GM19395 (cell line): Measurements from ENCODE around the gene RBM20.

Experiments used
- ATAC-seq: cut with Tn5 transposase; IDR thresholded peaks from one replicate; pipeline ENCODE4 v1.9.1; 2021; ENCODE audit warnings: mild to moderate bottlenecking, moderate library complexity; ENCODE audit not compliant: unreplicated experiment

RBM20 gene

DNA sequence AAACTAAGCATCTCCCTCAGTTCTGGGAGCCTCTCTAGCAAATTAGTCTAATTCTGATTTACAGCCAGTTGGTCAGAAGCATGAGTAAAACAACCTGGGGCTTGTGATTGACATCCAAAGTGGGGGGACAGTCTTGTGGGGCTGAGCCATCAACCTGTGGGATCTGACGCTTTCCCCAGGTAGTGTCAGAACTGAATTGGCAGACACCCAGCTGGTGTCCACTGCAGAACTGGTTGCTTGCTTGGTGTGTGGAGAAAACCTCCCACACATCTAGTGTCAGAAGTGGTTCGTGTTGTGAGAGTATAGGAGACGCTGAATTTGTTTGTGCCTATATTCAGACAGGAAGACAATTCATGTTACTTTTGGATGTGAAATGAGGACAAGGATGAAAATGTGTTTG lies 135.4 kb downstream of the RBM20 start:
- ATAC-seq = no peak

DNA sequence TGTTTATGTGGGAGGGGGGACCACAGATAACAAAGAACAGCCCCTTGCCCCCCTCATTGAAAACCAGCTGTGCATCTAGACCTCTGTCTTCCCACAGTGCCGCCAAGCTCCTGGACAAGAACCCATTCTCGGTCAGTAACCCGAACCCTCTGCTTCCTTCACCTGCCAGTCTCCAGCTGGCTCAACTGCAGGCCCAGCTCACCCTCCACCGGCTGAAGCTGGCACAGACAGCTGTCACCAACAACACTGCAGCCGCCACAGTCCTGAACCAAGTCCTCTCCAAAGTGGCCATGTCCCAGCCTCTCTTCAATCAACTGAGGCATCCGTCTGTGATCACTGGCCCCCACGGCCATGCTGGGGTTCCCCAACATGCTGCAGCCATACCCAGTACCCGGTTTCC lies 136.6 kb downstream of the RBM20 start:
- no peak for ATAC-seq

GRCh38 chr10:110781139-110781538 lies 137.0 kb downstream of the RBM20 start:
- no peak for ATAC-seq

- no peak for ATAC-seq
Measured at GRCh38 chr10:110782616-110783015, 138.5 kb downstream of the RBM20 start.

DNA sequence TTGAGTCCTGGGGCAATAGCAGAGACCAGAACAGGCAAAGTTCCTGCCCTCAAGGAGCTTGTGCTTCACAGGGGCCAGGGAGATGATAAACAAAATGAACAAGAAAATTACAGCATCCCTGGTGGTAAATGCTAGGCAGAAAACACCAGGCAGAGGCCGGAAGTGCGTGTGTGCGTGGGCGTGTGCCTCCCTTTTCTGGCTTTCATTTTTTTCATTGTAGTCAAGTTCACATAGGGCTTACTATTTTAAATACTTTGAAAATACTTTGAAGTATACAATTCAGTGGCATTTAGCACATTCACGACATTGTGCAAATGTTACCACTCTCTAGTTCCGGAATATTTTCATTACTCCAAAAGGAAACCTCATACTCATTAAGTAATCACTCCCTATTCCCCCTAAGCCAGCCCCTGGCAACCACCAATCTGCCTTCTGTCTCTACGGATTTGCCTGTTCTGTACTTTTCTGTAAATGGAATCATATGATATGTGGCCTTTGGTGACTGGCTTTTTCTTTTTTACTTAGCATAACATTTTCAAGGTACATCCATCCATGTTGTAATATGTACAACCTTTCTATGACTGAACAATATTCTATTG lies 139.5 kb downstream of the RBM20 start:
- no peak for ATAC-seq

DNA sequence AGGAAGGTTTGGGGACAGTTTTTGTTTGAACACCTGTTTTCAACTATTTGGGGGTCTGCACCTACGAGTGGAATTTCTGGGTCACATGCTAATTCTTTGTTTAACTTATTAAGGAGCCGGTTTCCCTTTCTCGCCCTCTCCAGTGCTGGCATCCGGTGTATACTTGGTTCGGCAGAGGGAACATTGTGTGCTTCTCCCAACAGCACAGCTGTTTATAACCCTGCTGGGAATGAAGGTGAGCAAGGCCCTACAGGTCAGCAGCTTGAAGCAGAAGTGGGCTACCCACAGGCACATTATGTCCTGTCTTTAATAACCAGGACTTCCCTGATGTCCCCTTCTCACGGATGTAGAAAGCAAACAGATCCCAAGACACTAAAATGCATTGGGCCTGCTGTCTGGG lies 140.1 kb downstream of the RBM20 start:
- no peak for ATAC-seq

DNA sequence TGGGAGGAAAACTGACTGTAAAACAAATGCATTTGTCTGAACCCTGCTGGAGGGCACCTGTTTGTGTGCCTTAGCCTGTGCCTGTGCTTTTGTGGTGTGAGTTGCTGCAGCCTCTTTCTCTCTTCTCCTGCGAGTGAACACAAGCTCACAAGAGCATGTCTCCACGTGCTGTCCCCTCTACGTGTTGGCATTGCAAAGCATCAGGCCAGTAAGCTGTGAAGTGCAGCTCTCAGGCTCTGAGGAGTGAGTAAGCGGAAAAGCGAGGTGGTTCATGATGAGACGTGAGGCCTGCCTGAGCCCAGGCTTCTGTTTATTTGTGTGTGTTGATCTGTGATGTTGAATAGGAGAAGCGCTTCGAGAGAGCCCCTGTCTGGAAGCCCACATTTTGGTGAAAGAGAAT lies 142.0 kb downstream of the RBM20 start:
- no peak for ATAC-seq

DNA sequence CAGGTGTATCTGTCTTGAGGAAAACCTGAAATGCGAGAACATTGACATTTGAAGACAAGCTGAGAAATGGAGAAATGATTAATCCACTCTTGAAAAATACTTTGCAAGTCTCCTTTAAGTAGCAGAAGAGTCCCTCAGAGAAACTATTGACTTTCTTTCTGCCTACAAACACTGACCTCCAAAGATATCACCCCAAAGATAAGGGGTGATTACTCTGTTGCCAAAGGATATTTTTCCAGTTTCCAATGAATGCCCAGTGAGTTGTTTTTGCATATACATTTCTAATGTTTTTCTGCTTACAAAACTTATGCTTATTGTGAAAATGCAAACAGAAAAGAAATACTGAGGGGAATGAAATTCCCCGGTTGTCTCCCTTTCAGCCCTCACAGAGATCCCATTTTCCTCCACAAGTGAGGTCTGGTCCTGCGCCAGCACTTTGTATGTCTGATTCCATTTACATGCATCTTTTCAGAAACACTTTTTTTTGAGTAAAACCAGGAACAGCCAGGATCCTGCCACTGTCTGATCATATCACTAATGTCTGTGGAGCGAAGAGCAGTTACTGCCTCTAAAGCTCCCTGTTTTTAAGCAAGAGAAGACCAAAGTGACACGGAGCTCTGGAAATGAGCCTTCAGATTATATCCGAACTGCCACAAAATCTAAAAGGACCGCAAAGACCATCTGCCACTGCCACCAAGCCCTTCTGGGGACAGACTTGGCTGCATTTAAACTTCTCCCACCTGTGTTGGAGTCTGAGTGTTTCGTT lies 144.7 kb downstream of the RBM20 start:
- ATAC-seq = no peak

DNA sequence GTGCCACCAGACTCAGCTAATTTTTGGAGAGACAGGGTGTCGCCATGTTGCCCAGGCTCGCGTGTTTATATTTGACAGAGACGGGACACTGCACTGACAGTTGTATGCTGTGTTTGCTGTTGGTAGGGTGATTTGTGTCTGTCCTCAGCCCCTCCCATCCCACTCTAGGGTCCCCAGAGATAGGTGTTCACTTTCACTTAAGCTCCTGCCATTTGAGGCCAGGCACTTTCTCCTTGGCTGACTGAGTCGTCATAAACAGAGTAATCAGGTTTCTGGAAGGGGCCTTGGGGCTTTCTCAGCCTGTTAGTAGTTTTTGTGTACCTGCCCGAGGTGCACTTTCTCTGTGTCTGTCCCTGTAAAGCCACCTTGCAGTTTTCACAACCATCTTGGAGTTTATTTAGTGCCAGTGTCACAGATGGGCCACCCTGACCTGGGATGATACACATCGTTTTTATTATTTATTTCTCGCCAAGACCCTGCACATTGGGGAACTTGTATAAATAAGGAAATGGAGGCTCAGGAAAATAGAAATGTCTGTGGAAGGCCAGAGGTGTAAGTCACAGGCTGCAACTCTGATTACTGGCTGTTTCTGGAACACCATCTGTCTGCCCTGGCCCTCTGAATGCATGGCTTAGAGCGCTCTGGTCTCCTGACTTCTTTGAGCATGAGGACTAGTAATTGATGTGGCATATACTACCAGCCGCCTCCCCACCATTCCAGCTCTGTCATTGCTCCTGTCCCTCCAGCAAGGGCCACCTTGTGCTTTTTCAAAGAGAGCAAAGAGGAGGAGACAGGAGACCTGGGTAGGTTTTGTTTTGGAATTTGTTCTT lies 145.7 kb downstream of the RBM20 start:
- no peak for ATAC-seq

- no peak for ATAC-seq
Measured at GRCh38 chr10:110790913-110791506, 146.9 kb downstream of the RBM20 start.

GRCh38 chr10:110791541-110792073 lies 147.5 kb downstream of the RBM20 start:
- no peak for ATAC-seq

DNA sequence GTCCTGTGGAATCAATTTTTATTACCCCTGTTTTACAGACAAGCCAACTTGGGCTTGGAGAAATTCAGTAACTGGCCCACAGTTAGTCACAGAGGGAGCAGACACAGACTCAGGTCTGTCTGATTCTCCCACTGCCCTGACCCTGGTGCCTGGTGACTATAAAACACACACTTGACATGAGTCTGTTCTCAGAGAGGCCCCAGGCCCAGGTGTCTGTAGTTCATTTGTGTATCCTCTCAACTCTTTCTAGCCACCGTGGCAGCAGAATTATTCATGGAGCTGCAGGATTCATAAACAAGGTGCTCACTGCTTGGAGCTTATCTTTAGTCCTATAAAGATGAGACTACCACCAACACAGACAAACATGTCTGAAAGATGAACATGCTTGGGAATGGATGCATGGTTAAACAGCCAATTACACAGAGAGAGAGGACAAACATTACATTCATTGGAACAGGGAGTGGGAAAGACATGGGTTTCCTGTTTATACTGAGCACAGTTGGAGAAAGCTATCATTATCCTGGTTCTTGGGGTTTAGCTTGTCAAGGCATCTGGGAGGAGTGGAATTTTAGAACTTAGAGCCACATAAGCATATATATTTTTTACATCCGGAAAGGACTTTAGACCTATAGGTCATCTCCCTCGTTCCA lies 148.5 kb downstream of the RBM20 start:
- no peak for ATAC-seq

- ATAC-seq = no peak
Measured at GRCh38 chr10:110793128-110793812, 149.1 kb downstream of the RBM20 start.

DNA sequence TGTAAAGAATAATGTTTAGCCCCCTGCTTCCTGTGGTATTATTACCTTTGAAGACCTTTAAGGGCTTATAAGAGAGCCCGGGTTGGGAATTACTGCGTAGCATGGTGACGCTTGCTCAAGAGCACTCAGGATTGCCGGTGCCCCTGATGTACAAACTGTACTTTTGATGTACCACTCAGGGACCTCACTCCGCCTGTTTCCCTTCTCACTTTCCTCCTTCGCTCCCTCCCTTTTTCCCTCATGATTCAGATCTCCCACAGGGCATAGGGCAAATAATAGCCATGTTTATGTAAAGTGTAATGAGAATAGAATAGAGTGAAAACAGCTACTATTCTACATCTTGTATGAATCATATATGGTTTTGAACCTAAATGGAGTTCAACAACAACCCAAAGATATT lies 149.8 kb downstream of the RBM20 start:
- ATAC-seq = no peak

- no peak for ATAC-seq
Measured at GRCh38 chr10:110794808-110795207, 150.7 kb downstream of the RBM20 start.

DNA sequence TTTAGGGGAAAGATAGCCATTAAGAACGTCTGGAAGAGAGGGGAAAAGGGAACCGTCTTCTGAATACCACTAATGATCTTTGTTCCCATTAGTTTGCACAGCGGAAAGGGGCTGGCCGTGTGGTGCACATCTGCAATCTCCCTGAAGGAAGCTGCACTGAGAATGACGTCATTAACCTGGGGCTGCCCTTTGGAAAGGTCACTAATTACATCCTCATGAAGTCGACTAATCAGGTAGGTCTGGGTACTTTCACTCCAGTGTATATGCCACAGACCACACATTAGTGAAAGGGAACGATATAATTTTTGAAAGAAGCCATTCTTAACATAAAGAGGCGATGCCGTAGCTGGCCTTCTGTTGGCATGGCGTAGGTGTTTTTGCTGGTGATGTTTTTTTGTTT lies 153.3 kb downstream of the RBM20 start:
- ATAC-seq = no peak

DNA sequence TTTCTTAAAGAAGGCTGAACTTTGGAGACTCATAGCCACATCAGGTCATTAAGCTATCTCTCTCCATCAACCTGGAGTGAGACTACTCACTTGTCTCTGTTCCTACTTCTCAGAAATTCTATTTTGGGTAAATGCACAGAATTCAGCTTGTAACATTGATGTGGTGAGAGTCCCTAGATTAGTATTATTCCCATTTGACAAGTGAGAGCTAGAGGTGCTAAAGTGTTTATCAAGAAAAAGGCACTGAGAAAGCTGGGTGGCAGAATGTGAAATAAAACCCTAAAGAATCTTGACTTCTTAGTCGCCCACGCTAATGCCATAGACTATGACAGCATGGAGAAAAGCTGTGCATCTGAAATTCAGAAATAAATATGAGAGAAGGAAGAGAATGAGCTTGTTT lies 154.2 kb downstream of the RBM20 start:
- ATAC-seq = no peak

DNA sequence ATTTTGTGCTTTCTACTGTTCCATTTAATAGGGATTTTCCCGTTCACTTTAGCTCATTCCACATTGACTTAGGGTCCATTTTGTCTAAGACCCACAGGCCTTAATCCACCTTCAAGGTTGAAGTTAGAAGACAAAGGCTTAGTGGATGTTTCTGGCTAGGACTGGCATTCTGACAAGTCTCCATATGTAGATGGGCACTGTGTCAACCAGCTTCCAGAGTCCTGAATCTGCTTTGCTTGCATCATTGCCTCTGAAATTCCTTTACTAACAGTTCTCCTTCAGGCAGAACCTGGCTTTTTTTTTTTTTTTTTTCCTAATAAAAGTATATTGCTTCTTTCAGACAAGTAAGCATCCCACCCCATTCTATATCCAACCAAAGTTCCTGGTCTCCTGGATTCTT lies 158.0 kb downstream of the RBM20 start:
- no peak for ATAC-seq

GRCh38 chr10:110802551-110803238 lies 158.6 kb downstream of the RBM20 start:
- peak; percentile 65 for ATAC-seq
